Myocyte (in vitro differentiated cells): ENCODE data around the gene PSD. TPM values are rescaled to one million over a fixed set of nuclear protein-coding genes. Genes with fewer than 3 reads are reported as not detected.
"Not testable (repeated sequence)": the region's sequence is repeated elsewhere in the genome, so short reads cannot be mapped to it uniquely, and the experiment has no call there.

Experiments
- DNase-seq: peaks from one replicate; pipeline ENCODE4 v3.0.0-alpha.2; 2012; ENCODE audit warnings: low read depth
- polyA plus RNA-seq: library from polyadenylated mRNA; unstranded; fragments of >200 nt; gene quantifications from one replicate; pipeline ENCODE4 v1.2.1, GENCODE V29; 2012; ENCODE audit warnings: missing spikeins
- total RNA-seq: library from RNA; depleted of rRNA; stranded (reverse); fragments of >200 nt; gene quantifications from 2 replicates; pipeline ENCODE4 v1.2.3, GENCODE V29; 2014

Gene PSD
- 0.10 and 0.32 TPM in 2 replicates for total RNA-seq
- polyA plus RNA-seq, result 2.7 TPM

DNA sequence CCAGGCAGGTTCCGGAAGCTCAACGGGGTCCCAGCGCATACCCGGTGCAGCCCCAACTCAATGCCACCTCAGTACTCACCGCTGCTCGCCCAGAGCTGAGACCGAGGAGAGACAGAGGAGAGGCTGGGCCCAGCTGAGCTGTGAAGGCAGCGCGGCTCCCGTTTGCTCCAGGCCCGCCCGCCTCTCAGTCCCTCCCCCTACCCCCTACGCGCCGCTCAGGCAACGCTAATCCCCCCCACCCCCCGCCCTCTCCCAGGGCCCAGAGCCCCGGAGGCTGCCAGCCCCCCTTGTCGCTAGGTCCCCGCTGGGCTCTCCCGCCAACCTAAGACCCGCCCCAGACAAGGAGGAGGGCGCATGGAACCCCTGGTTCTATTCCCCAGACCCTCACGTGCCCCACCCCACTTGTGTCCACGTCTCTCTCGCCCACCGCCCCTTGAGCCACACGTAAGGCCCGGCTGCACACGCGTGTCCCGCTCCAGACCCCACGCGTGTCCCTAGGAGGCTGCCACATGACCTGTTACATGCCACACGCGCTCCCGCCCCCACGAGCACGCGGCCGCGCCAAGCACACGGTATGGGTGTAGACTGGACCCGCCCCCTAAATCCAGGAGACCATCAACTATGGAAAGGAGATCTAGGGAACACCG lies at the start of gene PSD:
TSS of gene PSD (minus strand) at position 164 of the 647 bp plus-strand sequence. CDS start 1,747 bp downstream, outside the sequence.
- DNase-seq, result no peak

DNA sequence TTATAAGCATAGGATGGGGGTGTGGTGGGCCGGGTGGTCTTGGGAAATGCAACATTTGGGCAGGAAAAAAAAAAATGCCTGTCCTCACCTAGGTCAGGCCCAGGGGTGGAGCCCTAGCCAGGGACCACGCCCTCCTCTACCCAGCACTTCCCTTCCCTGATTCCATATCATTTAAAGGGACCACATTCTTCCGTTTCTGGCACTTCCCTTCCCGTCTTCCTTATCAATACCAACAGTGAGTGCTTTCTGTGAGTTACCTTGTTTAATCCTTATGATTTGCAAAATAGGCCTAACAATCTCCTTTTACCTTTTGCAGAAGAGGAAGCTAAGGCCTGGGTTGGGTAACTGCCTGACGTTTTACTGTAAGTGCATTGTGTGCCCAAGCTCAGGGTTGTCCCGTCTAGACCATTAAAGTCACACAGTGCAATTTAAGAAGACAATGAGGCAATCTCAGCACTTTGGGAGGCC lies 49.4 kb upstream of the PSD start:
- DNase-seq, result no peak

DNA sequence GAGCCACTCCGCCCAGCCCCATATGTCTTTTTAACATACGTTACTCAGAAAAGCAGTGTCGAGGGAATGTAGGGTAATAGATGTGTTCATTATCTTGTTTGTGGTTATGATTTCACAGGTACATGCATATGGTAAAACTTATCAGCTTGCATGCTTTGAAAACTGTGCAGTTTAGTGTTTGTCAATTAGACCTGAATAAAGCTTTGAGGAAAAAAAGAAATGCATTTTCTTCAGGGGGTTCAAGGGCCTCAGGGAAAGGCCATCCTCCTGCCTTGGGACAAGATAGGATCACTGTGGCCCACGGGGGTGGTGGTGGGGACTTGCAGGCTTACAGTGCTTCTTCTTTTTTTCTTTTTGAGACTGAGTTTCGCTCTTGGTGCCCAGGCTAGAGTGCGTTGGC lies 48.7 kb upstream of the PSD start:
- DNase-seq, result no peak

DNA sequence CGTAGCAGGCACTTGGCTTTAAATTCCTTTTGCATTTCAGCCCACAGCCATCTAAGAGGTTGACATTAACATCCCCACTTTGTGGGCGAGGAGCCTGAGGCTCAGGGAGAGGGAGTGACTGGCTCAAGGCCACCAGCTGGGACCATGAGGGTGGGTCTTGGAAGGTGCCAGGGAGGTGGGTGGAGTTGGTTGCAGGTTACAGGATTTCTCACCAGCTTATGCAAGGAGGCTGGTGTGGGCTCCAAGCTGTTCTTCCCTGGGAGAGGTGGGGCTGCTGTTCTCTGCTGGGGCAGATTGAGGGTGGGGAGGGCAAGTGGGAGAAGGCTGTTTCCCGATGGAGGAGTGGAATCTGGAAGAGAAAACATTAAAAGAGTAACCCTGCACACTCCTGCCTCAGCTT lies 46.9 kb upstream of the PSD start:
- no peak for DNase-seq

DNA sequence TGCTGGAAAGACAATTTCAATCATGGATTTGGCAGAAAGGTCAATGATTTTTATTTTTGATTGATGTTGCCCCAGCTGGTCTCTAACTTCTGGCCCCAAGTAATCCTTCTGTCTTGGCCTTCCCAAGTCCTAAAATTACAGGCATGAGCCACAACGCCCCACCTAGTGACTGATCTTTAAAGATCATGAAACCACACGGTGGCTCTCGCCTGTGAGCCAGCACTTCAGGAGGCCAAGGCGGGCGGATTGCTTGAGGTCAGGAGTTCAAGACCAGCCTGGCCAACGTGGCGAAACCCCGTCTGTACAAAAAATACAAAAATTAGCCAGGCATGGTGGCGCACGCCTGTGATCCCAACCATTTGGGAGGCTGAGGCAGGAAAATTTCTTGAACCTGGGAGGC lies 45.4 kb upstream of the PSD start:
- DNase-seq, result no peak

DNA sequence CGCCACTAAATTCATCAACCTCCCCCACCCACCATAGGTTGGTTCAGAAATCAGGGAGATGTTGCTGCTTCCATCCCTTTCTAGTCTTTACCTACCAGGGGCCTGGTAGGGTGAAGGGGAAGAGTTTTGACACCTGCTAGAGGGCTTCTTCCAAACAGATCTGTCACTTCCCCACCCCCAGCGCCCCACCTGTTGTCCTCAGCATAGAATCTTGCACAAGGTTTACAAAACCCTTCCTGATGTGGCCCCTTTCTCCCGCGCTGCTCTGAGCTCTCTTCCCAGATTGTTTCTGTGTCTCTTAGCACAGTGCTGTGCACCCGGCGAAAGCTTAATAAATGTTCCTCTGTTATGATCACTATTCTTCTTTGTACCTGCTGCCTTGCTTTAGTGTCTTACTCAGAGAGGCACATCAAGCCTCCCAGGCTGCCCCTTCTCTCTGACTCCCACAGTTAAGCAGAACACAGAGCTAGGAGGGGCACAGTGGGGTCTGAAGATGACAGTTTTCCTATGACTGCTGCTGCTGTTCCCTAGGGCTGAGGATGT lies 44.0 kb upstream of the PSD start:
- peak; percentile 29 for DNase-seq

DNA sequence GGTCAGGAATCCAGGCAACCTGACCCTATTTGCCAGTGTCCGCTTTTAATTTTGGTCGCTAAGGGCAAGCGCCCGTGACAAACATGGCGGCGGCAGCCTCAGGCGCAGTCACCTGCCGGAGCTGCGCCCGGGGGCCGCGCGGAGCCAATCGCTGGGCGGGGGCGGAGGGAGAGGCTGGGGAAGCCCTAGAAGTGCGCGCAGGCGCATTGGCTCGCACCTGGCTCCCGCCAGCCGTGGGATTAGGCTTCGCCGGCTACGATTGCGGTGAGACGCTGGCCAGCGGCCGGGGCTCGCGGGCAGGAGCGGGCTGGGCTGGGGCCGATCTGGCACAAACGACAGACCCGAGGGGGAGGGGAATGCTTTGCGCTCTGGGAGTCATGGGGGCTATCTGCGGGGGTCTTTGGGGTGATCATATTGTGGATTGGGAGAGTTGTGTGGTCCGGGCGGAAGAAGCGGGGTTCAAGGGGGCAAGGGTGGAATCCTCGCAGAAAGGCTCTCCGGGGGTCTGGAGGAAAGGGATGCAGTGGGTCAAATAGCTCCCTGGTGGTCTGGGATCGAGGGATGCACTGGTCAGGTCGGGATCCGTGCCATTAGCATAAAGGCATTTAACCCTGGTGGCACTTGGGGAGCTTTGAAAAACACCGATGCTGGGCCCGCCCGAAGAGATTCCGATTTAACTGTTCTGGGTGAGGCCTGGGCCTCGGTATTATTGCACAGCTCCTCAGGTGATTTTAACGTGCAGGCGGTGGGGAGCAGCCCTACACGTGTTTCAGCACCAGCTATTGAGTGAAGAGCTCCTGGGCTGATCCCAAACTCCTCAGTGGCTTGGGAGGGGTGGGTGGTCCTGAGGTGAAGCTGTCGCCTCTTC lies 42.8 kb upstream of the PSD start:
- peak; percentile 91 for DNase-seq

DNA sequence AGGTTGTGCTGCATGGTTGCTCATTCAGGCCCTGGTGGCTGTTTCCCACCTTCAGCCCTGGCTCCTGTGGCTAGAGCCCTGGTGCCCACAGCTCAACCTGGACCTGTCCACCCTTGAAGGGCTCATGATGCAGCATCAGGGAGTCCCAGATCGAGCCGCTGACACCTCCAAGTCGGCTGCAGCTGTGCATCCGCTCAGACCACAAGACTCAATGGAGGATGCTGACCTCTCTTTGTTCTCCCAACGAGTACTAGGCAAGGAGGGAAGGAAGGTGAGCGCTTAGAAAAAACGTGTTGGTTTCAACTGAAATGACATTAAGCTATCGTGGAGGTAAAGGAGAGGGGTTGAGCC lies 42.2 kb upstream of the PSD start:
- DNase-seq, result no peak

DNA sequence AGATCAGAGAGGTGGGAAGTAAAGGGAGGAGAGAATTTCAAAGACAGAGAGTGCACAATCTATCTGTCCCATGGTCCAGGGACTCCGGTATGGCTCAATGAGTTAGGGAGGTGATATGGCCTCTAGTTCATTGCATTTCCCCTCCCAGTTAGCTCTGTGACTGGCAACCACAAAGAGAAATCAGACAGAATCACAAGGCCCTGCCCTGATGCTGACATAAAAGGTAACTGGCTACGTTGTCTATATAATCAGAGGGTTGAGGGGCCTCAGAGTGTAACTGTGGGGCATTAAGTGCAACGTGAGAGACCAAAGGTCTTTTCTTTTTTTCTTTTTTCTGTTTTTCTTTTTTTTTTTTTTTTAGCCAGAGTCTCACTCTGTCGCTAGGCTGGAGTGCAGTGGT lies 40.1 kb upstream of the PSD start:
- DNase-seq, result no peak

DNA sequence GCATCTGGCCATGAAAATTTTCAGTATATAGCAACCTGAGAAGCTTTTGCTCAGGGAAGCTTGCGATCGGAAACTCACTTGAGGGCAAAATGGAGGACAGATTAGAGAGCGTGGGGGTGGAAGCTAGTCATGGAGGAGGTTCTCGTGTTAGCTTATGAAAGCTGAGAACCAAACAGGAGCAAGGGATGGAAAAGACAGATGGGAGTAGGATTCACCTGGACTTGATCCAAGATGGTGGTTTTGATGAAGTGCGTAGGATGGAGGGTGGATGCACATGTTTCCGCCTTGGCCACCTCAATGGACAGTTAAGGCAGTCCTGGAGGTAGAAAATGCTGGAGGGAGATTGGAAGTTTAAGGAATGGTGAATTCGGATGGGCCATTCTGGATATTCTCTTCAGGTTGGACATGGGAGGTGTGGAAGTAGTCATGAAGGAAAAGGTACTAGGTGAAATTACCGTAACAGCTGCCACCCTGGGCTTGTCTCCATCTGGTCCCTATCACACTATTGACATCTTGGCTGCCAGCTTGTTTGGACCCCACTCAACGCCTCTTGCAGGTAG lies 39.1 kb upstream of the PSD start:
- no peak for DNase-seq

DNA sequence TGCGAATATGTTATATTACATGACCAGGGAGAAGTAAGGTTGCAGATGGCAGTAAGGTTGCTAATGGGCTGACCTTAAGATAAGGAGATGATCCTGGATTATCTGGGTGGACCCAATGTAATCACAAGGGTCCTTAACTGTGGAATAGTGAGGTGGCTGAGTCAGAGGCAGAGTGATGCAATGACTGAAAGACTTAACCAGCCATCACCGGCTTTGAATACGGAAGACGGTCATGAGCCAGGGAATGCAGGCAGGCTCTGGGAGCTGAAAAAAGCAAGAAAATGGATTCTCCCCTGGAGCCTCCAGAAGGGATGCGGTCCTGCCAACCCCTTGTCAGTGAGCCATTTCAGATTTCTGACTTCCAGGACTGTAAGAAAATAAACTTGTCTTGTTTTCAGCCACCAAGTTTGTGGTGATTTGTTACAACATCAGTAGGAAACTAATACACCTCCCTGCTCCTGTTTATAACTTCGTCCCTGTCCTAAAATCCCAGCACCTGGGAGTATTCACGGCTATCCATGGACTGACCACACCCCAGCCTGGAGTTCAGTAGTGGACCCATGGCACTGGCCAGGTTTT lies 37.4 kb upstream of the PSD start:
- peak; percentile 45 for DNase-seq

DNA sequence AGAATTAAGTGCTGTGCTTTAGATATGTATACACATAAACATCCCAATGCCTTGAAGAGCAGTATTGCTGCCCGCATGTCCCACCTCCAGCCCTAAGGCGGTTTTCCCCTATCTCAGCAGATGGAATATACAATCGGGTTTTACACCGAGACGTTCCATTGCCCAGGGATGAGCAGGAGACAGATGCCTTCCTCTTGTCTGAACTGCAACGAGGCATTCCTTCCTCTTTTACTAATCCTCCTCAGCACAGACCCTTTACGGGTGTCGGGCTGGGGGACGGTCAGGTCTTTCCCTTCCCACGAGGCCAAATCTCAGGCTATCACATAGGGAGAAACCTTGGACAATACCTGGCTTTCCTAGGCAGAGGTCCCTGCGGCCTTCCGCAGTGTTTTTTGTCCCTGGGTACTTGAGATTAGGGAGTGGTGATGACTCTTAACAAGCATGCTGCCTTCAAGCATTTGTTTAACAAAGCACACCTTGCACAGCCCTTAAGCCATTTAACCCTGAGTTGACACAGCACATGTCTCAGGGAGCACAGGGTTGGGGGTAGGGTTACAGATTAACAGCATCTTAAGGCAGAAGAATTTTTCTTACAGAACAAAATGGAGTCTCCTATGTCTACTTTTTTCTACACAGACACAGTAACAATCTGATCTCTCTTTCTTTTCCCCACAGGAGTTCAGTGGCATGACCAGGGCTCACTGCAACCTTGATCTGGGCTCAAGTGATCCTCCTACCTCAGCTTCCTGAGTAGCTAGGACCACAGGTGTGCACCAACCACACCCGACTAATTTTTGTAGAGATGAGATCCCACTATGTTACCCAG lies 36.3 kb upstream of the PSD start:
- DNase-seq, result not testable (repeated sequence)

DNA sequence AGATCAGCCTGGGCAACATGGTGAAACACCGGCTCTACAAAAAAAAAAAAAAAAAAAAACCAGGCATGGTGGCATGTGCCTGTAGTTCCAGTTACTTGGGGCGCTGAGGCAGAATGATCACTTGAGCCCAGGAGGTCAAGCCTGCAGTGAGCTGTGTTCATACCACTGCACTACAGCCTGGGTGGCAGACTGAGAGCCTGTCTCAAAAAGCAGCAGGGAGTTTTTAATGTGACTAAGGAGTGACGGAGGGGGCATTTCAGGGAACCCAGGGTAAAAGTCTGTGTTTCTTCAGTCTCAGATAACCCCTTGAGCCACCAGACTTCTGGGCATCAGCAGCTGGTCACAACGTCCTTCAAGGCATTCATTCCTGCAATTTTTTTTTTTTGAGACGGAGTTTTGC lies 34.9 kb upstream of the PSD start:
- DNase-seq, result no peak

DNA sequence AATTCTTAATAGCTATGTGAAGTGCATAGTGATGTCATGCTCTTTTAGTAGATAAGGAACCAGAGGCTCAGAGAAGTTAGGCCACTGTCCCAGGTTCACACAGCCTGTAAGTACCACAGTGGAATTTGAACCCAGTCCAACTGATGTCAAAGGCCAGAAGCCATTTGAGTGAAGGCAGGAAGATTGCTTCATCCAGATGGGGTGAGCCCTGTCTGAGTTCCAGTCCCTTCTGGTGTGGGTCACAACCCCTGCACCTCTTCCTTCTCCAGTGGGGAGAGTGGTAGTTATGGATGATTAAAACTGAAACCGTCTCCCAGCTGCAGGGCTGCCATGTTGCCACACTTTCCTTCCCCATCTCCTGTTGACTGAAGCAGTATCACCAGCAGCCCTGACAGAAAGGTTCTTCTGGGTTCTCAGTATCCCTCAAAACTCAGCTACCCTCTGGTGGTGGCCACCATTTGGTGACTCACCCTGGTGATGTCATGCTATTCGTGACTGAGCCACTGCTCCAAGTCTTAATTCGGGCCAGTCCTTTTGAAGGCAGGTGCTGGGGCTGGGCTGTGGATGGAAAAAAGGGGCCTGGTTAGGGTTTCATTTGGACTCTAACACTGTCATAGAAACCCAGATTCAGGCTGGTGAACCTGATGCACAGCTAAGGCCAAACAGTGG lies 34.2 kb upstream of the PSD start:
- DNase-seq, result peak; percentile 95

DNA sequence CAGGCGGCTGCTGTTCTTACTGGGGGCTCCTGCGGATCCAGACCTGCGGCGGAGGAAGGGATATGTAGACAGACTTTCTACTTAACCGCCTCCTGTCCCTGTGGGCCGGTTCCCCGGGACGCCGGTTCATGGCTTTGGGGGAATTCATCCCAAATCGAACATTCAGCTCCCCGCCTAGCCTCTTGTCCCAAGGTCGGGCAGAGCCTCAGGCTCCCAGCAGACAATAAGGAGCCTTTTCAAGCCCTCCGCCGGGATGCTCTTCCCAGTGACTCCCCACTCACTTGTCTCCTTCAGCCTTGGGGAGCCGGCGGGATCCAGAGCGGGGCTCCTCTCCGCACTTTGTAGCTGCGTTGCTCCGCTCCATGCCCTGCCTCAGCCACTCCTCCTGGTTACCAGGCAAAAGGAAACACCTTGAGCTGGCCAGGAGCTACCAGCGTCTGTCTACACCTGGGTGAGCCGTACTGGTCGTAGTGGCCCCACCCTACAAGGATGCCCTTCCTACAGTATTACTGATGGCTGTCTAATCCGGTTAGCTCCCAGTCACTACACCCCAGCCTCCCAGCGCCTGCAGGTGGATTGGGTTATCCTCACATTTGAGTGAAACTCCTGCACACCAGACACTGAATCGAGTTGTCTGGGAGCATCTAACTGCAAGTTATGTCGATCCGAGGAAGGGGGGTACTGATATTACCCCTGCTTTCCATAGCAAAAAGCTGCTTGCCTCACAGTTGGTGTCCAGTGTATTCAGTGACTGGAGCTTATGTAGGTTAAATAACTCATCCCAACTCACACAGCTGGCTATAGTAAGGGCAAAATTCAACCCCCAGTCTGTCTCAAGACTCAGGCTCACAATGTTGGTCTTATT lies 32.8 kb upstream of the PSD start, which contains the start of gene C10orf95:
TSS of gene C10orf95 (minus strand) at position 439 of the 865 bp plus-strand sequence. CDS start 450 bp downstream, outside the sequence.
- DNase-seq, result no peak

DNA sequence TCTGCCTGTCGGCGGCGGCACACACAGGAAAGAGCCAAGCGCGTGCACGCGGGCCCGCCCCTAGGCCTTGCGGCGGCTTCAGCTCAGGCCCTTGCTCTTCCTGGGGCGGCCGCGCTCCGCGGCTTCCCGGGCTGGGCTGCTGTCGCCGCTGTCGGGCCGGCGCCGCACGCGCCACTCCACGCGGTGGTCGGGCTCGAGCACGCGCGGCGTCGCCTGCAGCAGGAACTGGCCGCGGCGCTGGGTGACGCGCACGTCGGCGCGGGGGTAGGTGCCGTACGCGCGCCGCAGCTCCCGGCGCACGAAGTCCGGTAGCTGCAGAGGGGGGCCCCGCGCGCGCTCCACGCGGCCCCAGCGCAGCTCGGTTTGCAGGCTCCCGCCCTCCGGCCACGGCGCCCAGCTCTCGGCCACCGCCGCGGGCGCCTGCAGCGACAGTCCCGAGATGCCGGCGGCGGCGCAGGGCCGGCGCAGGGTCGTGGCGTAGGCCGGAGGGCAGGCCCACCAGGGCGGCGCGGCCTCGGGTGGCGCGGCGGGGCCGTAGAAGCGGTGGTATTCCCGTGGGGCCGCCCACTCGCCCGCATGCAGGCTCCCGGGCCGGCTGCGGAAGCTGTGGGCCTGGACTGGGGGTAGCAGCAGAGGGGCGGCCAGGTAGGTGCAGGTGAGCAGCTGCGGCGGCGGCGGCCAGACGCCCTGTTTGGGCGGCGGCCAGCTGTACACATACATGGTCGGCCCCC lies 32.0 kb upstream of the PSD start:
- peak; percentile 80 for DNase-seq

DNA sequence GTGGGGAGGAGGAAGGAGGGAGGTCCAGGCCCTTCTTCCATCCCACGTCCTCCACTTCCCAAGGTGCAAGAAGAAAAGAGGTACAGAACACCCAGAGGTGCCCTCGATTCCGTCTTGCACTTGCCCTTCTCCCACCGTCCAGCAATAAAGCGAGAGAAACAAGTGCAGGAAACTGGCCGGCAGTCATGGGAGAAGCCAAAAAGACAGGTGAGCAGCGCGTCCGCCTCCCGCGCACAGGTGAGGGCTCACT lies 31.5 kb upstream of the PSD start:
- DNase-seq, result no peak

DNA sequence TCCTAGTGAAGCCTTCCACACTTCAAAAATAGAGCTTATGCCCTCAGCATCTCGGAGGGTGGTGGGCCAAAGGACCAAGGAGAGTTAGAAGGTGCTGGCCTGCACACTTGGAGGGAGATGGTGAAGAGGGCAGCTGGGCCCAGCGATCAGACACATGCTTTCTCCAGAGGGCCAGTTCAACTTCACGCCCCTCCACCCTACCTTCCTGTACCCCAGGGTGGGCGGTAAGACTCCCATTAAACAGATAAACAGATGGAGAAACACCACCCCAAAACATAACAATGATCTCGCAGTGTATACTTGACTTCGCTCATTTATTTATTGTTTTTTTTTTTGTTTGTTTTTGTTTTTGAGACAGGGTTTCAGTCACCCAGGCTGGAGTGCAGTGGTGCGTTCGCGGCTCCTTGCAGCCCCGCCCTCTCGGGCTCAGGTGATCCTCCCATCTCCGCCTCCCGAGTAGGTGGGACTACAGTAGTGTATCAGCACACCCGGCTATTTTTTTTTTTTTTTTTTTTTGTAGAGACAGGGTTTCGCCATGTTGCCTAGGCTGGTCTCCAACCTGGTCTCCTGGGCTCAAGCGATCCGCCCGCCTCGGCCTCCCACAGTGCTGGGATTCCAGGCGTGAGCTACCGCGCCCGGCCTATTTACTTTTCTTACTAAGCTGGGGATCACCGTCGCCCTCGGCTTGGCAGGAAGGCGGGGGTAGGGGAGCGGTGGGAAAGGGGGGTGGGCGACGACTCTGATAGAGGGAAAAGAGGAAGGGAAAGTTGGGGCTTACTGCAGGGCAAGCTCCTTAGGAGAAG lies 30.9 kb upstream of the PSD start:
- no peak for DNase-seq
